Stimulated activated CD4-positive, alpha-beta T cell treated with anti-CD3 and anti-CD28 coated beads, TNF-alpha, amount 100 ng/mL, for 24 hours (primary cell): Measurements from ENCODE around the gene SLC24A1.

Source experiments
- DNase-seq, 3 experiments: peaks; one replicate each; pipeline ENCODE4 v3.0.0-alpha.2; 2020; ENCODE audit warnings: low read depth in 3 of 3

SLC24A1 gene

DNA sequence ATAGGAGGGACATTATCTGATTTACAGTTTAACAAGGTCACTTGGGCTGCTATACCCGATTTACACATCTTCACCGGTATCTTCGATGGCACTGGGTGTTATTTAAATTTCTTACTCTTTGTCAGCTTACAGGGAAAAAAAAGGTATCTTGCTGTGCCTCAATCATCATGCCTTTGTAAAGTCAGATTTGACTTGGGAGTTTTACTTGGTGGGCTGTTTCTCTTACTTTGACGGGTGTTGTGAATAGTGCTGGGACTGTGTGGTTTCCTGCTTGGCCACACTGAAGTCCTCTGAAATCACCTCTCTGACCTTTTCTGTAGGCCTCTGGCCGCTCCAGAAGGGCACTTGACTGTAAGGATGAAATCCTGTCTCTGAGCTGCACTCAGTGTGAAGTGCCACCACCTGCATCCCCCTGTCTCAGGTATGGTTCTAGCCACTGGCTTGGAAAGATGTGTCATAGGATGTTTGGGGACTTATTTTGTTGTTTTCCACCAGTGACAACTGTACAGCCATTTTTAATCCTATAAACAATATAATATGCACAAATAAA, 3.1 kb upstream of the SLC24A1 start:
- DNase-seq = no peak

DNA sequence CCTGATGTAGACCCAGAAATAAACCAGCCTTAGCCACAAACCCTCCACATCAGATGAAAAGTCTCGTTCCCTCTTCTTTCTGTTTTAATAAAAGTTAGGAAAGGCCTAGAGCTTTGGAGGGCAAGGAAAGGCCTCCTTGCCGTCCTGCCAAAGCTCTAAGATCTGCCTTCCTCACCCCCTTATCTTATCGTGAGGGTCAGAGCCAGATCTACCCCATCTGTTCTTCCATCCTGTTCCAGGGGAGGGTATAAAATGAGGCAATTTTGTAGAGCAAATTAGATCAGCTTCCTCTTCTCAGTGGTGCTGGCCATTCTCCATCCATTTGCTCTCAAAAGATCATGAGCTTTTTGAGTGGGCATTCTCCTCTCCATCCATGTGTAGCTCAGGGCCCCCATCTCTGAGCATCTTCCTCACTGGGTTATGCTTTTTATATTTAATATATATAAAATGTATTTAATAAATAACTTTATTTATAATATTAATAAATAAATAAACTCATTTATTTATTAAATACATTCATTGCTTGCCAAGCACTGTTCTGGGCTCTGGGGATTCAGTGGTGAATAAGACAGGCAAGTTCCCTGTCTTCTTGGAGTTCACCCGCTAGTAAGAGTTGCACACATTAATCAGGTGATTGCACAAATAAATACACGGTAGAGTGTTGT, 2.0 kb upstream of the SLC24A1 start:
- no peak for DNase-seq

DNA sequence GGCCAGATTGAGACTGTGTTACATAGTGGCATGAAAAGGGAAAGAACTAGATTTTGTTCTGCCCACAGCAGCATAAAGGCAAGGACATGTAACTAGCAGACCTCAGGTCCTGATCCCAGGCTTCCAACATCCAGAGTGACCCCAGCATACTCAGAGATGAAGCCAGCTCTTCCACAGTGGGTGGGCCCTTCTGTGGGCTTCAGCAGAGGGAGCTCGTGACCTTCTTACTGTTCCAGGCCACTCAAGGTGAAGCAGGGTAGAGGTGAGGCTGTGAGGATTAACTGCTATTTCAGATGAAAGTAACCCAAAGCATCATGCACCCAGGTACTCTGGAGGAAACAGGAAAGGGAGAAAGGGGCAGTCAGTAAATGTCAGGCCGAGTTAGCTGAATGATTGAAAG, 905 bp upstream of the SLC24A1 start:
- DNase-seq = no peak

DNA sequence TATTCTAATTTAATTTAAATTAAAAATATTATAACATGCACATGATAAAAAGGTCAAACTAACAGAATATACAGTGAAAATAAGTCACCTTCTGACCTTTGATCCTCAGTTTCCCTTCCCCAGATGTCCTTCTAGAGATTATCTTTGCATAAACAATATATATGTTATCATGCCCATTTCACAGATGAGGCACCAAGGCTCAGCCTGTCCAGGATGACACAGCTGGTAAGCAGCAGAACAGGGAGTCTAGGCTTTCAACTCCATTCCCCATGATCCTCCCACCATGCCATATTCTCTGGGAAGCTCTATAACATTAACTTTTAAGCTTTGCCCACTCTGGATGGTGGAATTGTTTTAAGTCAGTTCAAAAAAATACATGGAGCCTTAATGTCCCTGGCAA, 1.4 kb downstream of the SLC24A1 start:
- DNase-seq = no peak

DNA sequence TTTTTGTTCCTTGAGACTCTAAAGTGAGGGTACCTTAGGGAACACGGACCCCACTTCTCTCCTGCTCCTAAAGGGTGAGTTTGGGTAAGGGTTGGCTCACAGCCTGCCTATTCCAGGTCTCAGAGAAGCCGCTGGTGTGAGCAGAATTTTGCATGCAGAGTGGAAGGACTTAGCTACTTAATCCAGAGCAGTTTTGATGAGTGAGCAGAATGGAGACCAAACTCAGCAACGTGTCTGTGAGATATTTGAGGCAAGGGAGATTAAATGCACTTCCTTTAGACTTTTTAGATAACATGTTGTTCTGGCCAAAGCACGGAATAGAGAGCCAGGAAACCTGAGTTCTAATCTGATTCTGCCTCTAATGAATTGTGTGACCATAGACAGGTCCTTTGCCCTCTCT, 5.1 kb downstream of the SLC24A1 start:
- no peak for DNase-seq

DNA sequence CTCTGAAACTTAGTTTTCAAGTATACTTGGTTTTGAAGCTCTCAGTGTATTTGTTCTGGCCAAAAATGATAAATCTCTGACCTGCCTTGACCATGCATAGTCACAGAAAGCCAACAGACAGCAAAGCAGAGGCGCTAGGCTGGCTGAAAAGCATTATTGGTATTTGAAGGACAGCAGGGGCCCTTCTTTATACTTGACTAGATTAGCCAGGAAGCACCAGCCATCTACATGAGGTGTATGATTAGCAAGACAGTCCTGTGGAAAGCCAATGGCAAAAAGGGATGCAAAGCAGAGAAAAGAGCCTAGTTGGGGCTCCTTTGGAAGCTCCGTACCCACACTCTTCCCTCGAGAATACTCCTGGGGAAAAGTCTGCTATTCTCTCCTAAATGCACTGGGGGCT, 7.8 kb downstream of the SLC24A1 start:
- no peak for DNase-seq

DNA sequence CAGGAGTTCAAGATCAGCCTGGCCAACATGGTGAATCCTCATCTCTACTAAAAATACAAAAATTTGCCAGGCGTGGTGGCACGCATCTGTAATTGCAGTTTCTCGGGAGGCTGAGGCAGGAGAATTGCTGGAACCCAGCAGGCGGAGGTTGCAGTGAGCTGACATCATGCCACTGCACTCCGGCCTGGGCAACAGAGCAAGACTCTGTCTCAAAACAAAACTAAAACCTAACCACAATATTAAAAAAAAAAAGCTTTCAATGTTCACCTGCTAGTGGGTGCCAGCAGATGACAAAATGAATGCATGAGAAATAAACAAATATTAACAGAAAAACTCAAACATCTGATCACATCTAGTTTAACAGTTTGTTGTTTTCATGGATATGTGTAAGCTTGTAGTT, 9.0 kb downstream of the SLC24A1 start:
- no peak for DNase-seq

DNA sequence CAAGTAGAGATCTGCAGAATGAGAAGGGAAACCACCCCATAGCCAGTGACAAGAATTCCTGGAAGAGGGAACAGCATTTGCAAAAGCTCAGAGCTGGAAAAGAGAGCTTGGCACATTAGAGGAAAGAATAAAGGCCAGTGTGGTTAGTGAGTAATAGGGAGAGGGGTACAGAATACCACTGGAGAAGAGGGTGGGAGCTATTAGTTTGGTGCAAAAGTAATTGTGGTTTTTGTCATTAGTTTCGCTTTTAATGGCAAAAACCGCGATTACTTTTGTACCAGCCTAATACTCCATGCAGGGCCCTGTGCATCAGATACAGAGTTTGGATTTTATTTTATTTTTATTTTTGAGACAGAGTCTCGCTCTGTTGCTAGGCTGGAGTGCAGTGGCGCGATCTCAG, 9.8 kb downstream of the SLC24A1 start:
- DNase-seq = no peak

DNA sequence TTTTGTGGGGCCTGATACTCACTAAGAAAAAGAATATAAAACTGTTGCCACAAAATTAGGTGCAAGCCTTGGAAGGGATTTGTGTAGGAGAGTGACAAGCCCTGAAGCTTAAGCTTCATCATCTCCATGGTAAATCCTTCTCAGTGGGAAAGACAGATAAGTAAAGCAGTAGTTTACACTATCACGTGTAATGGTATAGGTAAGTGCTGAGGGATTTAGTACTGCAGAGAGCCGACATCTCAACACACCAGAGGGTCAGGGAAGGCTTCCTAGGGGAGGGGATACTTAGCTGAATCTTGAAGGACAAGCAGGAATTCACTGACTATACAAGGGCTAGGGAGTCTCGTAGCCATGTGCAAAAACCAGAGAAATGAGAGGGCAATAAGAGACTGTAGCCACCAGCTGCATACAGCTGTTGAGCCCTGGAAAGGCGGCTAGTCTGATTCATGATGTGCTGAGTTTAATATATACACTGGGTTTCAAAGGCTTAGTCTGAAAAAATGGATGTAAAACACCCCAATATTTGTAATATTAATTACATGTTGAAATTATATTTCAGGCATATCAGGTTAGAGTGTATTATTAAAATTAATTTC, 11.1 kb downstream of the SLC24A1 start:
- no peak for DNase-seq

DNA sequence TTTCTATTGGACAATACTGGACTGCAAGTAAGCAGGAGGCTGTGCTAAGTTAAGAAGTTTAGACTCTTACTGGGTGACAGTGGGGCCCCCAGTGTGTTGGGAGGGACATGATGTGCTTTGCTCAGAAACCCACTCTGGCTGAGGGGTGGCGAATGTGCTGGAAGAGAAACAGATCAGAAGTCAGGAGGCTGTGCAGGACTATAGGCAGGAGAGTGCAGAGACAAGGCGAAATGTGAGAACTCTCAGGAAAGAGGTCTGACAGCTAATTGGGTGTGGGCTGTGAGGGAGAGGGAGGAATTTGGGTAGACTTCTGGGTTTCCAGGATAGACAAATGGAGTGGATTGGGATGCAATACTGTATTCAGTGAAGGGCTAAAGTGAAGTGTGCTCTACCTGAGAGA, 12.0 kb downstream of the SLC24A1 start:
- DNase-seq = no peak

DNA sequence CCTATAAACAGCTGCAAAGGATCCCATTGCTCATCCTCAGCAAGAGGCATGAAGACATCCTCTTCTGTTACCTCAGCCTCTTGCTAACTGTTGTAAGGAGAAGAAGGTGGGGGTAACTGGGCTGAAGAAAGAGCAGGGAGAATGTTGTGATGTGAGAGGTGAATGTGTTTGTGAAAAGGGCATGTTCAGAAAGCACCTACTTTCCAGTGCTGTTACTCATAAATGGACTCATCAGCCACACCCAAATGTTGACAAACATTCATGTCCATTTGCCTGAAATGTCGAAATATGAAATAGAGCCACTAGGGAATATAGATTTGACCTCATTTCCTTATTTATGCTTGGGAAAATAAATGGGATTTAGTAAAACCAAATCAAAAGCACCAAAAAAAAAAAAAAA, 12.6 kb downstream of the SLC24A1 start:
- no peak for DNase-seq

DNA sequence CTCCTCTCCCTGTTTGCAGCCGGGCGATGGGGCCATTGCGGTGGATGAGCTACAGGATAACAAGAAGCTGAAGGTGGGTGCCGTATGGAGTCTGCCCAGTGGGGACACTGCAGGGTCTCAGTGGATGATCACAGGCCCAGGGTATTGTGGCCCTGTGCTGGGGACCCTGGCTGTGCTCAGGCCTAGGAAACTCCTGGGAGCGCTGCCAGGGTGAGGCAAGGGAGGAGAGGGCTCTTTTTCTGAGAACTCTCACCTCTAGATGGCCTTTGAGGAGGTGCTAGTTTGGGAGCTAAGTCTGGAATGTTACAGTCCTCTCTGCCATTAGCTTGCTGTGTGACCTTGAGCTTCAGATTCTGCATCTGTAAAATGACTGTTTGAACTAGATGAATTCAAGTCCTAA, 16.4 kb downstream of the SLC24A1 start:
- DNase-seq = no peak

DNA sequence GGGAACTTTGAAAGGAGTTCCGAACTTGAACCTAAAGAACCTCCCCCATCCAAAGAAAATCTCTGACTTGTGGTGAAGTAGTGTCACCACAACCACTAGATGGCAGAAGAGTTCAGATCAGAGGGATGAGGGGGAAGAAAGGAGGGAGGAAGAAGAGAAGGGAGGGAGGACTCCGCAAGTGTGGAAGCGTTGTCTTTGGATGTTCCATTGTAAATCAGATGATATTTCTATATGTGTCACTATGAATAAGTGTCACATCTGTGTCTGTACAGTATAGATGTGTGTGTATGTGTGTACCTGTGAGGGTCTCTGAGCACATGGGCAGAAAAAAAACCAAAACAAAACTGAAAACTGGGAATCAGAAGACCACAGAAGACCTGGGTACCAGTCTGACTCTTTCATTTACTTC, 16.9 kb downstream of the SLC24A1 start:
- peak in 1 of 3 experiments; percentile 15 for DNase-seq

DNA sequence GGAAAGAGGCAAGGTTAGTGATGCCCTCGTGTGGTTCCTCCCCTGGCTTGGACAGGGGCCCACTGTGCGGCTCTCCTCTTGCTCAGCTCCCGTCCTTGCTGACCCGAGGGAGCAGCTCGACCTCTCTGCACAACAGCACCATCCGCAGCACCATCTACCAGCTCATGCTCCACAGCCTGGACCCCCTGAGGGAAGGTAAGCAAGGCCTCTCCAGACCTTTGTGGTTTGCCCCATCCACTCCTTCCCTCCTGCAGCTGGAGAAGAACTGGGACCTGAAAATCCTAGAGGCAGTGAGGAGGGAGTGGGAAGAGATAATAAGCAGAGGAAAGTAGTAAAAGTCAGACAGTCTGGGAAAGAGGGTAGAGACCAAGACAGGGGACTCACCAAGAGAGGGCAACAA, 17.8 kb downstream of the SLC24A1 start:
- no peak for DNase-seq

DNA sequence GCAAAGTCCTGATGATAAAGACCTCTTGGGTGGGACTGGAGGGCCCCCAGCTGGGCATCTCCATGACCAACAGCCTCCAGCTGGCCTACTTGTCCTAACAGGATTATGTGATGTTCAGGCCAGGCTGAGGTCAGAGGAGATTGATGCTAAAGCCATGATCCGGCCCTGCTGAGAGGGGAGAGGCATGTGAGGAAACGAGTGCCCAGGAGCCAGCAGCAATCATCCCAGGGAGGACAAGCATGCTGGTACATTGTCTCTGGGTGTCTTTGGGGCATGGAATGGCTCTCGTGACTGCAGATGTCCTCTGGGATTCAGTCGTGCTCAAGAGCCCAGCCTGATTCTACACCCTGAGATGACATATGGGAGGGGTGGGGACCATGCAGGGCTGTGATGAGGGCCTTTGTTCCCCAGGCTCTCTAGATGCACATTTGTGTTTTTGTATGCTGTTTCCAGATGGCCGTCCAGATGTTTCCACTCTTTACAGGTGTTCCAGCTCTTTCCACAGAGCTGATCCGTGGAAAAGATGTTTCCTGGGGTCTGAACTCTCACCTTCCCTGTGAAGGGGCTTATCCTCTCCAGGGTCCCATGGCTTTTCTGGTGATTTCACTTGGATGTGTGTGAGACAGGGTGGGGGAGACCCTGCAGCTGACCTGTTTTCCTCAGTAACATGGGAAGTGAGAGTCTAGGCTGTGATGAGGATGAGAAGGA, 20.2 kb downstream of the SLC24A1 start:
- DNase-seq = no peak

DNA sequence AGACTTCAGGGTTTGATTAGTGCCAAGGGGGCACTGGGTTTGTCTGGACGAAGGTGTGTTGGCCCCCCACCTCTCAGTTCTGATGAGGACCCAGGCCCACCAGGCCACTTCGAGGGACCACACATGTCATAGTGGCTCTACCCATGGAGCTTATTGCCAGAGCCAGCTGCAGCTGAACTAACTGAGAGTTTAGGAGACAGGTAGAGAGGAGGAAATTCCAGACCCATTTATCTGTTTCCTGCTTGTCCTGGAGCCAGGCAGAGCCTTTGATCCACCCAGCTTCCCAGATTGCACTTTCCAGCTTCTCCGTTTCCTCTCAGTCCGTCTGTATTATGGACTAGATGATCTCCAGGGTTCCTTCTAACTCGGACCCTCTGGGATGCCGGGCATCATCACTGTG, 20.9 kb downstream of the SLC24A1 start:
- DNase-seq = no peak

DNA sequence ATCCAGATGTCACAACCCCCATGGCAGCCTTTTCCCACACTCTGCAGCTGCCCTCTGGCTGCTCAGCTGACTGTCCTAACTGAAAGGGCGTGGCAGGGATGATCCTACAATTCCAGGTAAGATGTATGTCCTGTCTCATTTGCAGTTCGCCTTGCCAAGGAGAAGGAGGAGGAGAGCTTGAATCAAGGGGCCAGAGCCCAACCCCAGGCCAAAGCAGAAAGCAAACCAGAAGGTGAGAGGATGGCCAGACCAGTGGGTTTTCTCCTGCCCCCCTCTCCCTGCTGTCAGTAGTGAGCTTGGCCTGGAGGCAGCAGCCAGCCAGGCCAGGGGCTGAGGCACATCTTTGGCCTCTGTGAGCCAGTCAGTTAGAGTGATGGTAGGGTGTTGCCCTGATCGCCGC, 22.5 kb downstream of the SLC24A1 start:
- DNase-seq = no peak

DNA sequence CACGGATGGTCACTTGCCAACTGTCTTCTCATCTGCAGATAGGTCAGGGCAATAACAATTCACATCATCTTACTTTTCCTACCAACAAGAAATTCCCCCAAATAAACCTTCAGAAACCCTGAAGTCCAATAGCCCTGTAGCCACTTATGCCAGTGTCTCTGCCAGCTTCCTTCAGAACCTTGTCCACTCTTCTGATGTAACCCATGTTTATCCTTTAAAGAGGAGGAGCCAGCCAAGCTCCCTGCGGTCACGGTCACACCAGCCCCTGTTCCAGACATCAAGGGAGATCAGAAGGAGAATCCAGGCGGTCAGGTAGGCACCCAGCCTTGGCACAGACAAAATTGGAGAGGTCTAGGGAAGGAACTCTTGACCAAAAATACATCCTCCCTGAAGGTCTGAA, 23.7 kb downstream of the SLC24A1 start:
- no peak for DNase-seq

DNA sequence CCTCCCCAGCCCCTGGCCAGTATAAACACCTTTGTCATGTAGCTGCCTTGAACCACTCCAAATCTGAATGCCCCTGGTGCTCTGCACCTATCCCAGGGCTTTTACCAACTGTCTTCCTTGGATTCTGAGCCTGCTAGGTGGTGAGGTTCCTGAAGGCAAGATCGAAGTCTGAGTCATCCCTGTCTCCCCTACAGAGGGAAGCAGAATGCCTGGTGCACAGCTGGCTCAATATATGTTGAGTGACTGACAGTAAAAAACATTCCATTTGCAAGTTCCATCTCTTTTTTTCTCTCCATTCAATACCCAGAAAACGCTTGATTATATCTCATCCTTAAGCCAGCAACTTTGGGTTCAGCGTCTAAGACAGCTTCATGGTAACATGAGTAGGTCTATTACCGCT, 24.7 kb downstream of the SLC24A1 start:
- no peak for DNase-seq

DNA sequence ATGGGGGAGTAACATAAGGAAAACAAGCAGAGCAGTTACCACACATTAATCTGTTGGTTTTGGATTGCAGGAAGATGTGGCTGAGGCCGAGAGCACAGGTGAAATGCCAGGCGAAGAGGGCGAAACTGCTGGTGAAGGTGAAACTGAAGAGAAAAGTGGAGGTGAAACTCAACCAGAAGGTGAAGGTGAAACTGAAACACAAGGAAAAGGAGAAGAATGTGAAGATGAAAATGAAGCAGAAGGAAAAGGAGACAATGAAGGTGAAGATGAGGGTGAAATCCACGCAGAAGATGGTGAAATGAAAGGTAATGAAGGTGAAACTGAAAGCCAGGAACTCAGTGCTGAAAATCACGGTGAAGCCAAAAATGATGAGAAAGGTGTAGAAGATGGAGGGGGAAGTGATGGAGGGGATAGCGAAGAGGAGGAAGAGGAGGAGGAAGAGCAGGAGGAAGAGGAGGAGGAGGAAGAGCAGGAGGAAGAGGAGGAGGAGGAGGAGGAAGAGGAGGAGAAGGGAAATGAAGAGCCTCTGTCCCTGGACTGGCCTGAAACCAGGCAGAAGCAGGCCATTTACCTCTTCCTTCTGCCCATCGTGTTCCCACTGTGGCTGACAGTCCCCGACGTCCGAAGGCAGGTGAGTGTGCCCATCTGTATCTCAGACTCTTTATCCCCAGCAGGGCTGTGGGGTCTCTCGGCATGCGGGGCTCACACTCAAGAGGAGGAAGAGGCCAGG, 28.7 kb downstream of the SLC24A1 start:
- DNase-seq = no peak

DNA sequence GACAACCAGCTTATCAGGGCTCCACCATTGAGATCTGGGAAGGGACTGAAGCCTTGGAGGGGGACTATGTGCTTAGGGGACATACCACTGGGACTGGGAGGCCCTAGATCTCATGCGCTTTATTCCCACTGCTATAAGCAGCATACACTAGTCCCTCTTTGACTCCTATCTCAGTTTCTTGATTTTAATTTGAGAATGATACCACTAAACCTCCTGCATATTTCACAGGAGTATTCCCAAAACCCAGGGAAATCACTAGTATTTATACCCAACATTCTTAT, 29.2 kb downstream of the SLC24A1 start:
- no peak for DNase-seq

DNA sequence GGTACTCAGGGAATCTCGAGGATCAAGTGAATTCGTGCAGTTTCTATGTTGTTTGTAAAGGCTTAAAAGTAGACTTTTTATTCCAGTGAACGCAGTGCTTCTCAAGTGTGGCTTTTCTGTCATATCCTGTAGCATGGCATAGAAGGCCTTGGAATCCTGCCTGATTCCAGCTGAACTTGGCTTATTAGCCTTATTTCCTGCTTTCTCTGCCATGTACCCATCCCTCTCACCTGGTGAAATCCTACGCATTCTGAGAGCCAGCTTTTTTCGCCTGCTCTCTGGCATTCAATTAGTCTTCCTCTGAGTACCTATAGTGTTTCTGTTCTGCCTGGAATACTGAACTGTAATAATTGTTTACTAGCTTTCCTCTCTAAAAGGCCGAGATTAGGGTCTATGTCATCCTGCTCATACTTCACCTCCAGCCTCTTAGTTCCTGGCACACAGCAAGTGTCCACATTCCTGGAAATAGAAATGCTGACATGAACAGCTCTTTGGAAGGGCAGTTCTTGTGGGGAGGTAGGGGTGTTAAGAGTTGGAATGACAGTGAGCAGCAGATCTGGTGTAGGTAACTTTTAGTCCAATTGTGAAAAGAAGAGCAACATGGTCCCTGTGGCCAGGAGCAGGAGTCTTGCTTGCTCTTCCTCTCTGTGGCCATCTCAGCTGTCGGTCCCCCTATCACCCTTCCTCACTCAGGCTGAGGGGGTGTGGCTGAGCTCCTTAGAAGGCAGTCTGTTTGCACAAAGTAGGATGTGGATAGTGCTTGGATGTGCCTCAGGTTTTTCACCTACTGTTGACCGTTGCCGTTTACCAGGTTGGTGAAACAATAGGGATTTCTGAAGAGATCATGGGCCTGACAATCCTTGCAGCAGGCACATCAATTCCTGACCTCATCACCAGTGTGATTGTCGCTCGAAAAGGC, 30.4 kb downstream of the SLC24A1 start:
- no peak for DNase-seq
